Gastroesophageal sphincter (tissue), 4 donors: ENCODE results near the gene CYSTM1. TPM values are rescaled to one million over a fixed set of nuclear protein-coding genes. Genes with fewer than 3 reads are reported as not detected.
"Not testable (repeated sequence)": the region's sequence is repeated elsewhere in the genome, so short reads cannot be mapped to it uniquely, and the experiment has no call there.

Source experiments
- ATAC-seq: fragments of 150-250 bp; one replicate; pipeline ENCODE4 v1.9.1; 2016; ENCODE audit warnings: mild to moderate bottlenecking, moderate library complexity
- H3K27ac ChIP-seq, 4 donors: fragments of 200-600 bp; sonication (generic) in 3 of 4; 1 replicate in 3 of 4; 2 replicates in 1 of 4; pipeline ENCODE4 v1.5.1; 2016 to 2019
- H3K27me3 ChIP-seq: fragments of 200-600 bp; sonication (generic); one replicate; pipeline ENCODE4 v1.5.1; 2019
- H3K36me3 ChIP-seq, 2 donors: fragments of 200-600 bp; sonication (generic); one replicate each; pipeline ENCODE4 v1.5.1; 2019; ENCODE audit warnings: control low read depth in 1 of 2
- H3K4me1 ChIP-seq, 3 donors: fragments of 200-600 bp; sonication (generic); 1 replicate in 2 of 3; 2 replicates in 1 of 3; pipeline ENCODE4 v1.5.1; 2016 to 2019; ENCODE audit warnings: control low read depth in 2 of 3
- H3K4me3 ChIP-seq, 2 donors: fragments of 200-600 bp; sonication (generic); one replicate each; pipeline ENCODE4 v1.5.1; 2019; ENCODE audit warnings: mild to moderate bottlenecking in 1 of 2, moderate library complexity in 1 of 2
- H3K9me3 ChIP-seq, 3 donors: fragments of 200-600 bp; sonication (generic); one replicate each; pipeline ENCODE4 v1.5.1; 2017 to 2019; ENCODE audit warnings: control low read depth in 2 of 3
- CTCF ChIP-seq, 4 experiments: fragments of 200-600 bp in 2 of 4; fragments of 450-650 bp in 2 of 4; sonication (generic) in 1 of 4; IDR thresholded peaks; one replicate each; pipeline ENCODE4 v1.5.1; 2017 to 2019; ENCODE audit warnings: antibody characterized with exemption in 4 of 4, mild to moderate bottlenecking in 2 of 4, moderate library complexity in 2 of 4
- EP300 ChIP-seq: sonication (generic); formaldehyde crosslinking; IDR thresholded peaks from one replicate; pipeline ENCODE4 v1.6.1; 2017; ENCODE audit warnings: antibody characterized with exemption, mild to moderate bottlenecking
- POLR2A ChIP-seq, 2 donors: fragments of 450-650 bp; IDR thresholded peaks; one replicate each; pipeline ENCODE4 v1.6.1; 2017; ENCODE audit warnings: antibody characterized with exemption in 2 of 2, mild to moderate bottlenecking in 2 of 2, moderate library complexity in 1 of 2
- POLR2AphosphoS5 ChIP-seq: sonication (generic); formaldehyde crosslinking; IDR thresholded peaks from one replicate; pipeline ENCODE4 v1.6.1; 2017; ENCODE audit warnings: antibody characterized with exemption
- WGBS, 2 donors: methylation state at CpG; one replicate each; pipeline ENCODE4 v1.1.5; 2018; ENCODE audit warnings: low coverage in 1 of 2; 5-methylcytosine and 5-hydroxymethylcytosine counted together
- total RNA-seq, 4 donors: library from RNA; depleted of rRNA; stranded (reverse); fragments of >200 nt; gene quantifications; one replicate each; pipeline ENCODE4 v1.1.0, GENCODE V29; 2016

The CYSTM1 gene
- total RNA-seq, 4 donors from 2014 or later: 41.6 to 102 (median 62.3) TPM

DNA sequence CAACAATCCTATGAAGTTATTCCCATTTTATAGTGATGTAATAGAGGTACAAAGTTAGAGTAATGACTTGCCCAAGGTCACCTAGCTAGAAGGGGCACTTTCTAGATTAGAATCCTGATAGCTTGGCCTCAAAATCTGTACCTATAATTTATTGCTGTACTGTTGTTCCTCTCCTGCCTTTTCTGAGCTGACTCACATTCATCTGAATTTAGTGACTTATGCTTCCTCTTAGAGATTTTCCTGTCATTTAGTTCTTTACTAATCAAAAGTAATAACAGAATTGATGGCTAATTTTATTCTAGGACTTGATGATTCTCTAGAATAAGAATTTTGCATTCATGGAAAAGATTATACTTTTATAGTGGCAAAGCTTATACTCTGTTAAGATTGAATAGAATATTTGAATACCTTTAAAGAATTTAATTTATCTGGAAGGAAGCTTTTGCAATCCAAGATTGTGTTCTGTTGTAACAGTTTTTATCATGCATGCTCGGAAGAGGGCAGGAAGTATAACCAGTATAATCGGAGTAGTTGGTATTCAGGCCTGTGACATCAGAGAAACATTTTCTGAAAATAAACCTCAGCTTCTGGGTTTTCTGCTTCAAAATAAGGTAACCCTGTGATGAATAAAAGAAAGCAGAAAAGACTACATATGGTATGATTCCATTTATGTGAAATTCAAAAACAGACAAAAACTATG, 21.3 kb downstream of the CYSTM1 start:
- Histone ChIP-seq H3K4me1 (peaks cover 0 to 9% (median 5%) of the 10 kb centered on the region in 3 donors), H3K4me3 (no peak overlapping the region), H3K27me3 (no peaks in the 10 kb centered on the region), H3K27ac (no peak overlapping the region), H3K36me3 (peaks cover 0 to 10% of the 10 kb centered on the region in 2 donors), H3K9me3 (no peaks in the 10 kb centered on the region)
- ATAC-seq: no peak
- WGBS, 2 donors: 73 to 94% methylated on average over 2 of the region's 2 CpGs
- no peak for TF ChIP-seq CTCF (IDR thresholded peaks at IDR 0.05)
- TF ChIP-seq POLR2AphosphoS5: no peak
- no peak for TF ChIP-seq EP300
- TF ChIP-seq POLR2A (IDR thresholded peaks at IDR 0.05): no peak

DNA sequence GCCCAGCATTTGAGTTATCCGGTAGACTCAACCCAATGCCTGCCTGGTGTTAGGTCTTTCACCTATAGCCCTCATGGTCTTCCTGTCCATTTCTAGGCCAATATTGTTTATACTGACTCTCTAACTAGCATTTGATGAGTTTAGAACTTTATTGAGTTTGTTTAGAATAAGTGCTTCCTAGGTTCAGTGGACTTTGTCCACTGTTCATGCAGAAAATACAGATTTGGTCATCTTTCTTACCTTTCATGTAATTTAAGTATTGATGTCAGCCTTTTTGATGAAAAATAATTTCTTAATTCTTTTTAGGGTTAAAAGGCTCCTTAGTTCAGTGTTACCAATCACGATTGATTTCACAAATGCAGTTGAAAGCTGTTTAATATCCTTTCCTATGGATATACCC, 22.0 kb downstream of the CYSTM1 start:
- Histone ChIP-seq H3K4me1 (peaks cover 0 to 1% (median under 1%) of the 10 kb centered on the region in 3 donors), H3K36me3 (peaks cover 0 to 10% of the 10 kb centered on the region in 2 donors), H3K9me3 (no peaks in the 10 kb centered on the region), H3K4me3 (no peak overlapping the region), H3K27me3 (no peaks in the 10 kb centered on the region), H3K27ac (no peak overlapping the region)
- TF ChIP-seq EP300 (no peak), POLR2AphosphoS5 (no peak), CTCF (IDR thresholded peaks at IDR 0.05) (no peak), POLR2A (IDR thresholded peaks at IDR 0.05) (no peak)
- WGBS, 2 donors: 81 to 89% methylated on average over 2 of the region's 2 CpGs
- ATAC-seq: no peak

- not testable (repeated sequence) for H3K9me3 ChIP-seq, H3K4me1 ChIP-seq, H3K4me3 ChIP-seq, H3K27me3 ChIP-seq, ATAC-seq, H3K27ac ChIP-seq
- WGBS, 2 donors: no CpG with 5 or more reads among the region's 1 CpG
- H3K36me3 ChIP-seq: peaks cover 0 to 10% of the 10 kb centered on the region in 2 donors
Observed at GRCh38 chr5:140198915-140199314, 23.9 kb downstream of the CYSTM1 start.

DNA sequence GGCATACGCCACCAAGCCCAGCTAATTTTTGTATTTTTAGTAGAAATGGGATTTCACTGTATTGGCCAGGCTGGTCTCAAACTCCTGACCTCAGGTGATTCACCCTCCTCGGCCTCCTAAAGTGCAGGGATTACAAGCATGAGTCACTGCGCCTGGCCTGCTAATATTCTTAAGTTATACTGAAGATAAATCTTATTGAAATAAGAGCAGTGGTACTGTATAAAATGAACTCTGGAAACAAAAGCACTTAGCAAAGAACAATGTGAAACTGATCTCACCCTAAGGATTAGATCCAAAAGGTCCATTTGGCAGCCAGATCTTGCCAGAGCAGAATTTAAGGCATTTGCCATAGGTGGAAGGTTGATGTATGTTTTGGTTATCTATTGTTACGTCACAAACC, 27.1 kb downstream of the CYSTM1 start:
- Histone ChIP-seq H3K36me3 (no peaks in the 10 kb centered on the region), H3K9me3 (no peaks in the 10 kb centered on the region), H3K4me1 (no peaks in the 10 kb centered on the region), H3K4me3 (no peak overlapping the region), H3K27me3 (no peaks in the 10 kb centered on the region), H3K27ac (no peak overlapping the region)
- no peak for TF ChIP-seq EP300
- no peak for TF ChIP-seq POLR2A (IDR thresholded peaks at IDR 0.05)
- ATAC-seq: no peak
- 50 to 52% methylated on average over 2 to 4 of the region's 4 CpGs for WGBS, 2 donors

GRCh38 chr5:140202610-140203009, 27.6 kb downstream of the CYSTM1 start:
- ATAC-seq: no peak
- Histone ChIP-seq H3K36me3 (no peaks in the 10 kb centered on the region), H3K27ac (no peak overlapping the region), H3K9me3 (no peaks in the 10 kb centered on the region), H3K4me1 (no peaks in the 10 kb centered on the region), H3K27me3 (no peaks in the 10 kb centered on the region), H3K4me3 (no peak overlapping the region)
- no peak for TF ChIP-seq CTCF (IDR thresholded peaks at IDR 0.05)
- TF ChIP-seq POLR2AphosphoS5: no peak
- no peak for TF ChIP-seq POLR2A (IDR thresholded peaks at IDR 0.05)
- WGBS, 2 donors: 24 to 48% methylated on average over 2 of the region's 2 CpGs

GRCh38 chr5:140205216-140205615, 30.2 kb downstream of the CYSTM1 start:
- no peak for ATAC-seq
- 46 to 57% methylated on average over 1 to 2 of the region's 2 CpGs for WGBS, 2 donors
- Histone ChIP-seq H3K4me3 (no peak overlapping the region), H3K4me1 (no peaks in the 10 kb centered on the region), H3K36me3 (no peaks in the 10 kb centered on the region), H3K9me3 (no peaks in the 10 kb centered on the region), H3K27me3 (no peaks in the 10 kb centered on the region), H3K27ac (no peak overlapping the region)
- TF ChIP-seq EP300: no peak
- TF ChIP-seq POLR2AphosphoS5: no peak
- TF ChIP-seq POLR2A (IDR thresholded peaks at IDR 0.05): no peak
- no peak for TF ChIP-seq CTCF (IDR thresholded peaks at IDR 0.05)
